Sigmoid colon (tissue), 7 donors: ENCODE results near the gene LCOR. TPM values are rescaled to one million over a fixed set of nuclear protein-coding genes. Genes with fewer than 3 reads are reported as not detected.

Experiments
- DNase-seq: peaks from one replicate; pipeline ENCODE4 v3.0.0-alpha.2; 2019
- H3K27ac ChIP-seq, 4 donors: fragments of 200-600 bp; sonication (generic); one replicate each; pipeline ENCODE4 v1.5.1; 2016 to 2019; ENCODE audit warnings: mild to moderate bottlenecking in 1 of 4
- H3K27me3 ChIP-seq, 3 donors: fragments of 200-600 bp; sonication (generic); one replicate each; pipeline ENCODE4 v1.5.1; 2019; ENCODE audit warnings: mild to moderate bottlenecking in 1 of 3
- H3K36me3 ChIP-seq, 4 donors: fragments of 200-600 bp; sonication (generic); one replicate each; pipeline ENCODE4 v1.5.1; 2016 to 2019
- H3K4me1 ChIP-seq, 4 donors: fragments of 200-600 bp; sonication (generic); one replicate each; pipeline ENCODE4 v1.5.1; 2017 to 2019
- H3K4me3 ChIP-seq, 4 donors: fragments of 200-600 bp; sonication (generic); one replicate each; pipeline ENCODE4 v1.5.1; 2017 to 2019; ENCODE audit warnings: mild to moderate bottlenecking in 2 of 4, moderate library complexity in 1 of 4
- H3K9me3 ChIP-seq, 4 donors: fragments of 200-600 bp in 3 of 4; sonication (generic) in 3 of 4; one replicate each; pipeline versions ENCODE4 v1.5.1 to v1.6.1; 2013 to 2019
- CTCF ChIP-seq, 4 experiments: fragments of 450-650 bp in 3 of 4; fragments of 200-600 bp in 1 of 4; IDR thresholded peaks; one replicate each; pipeline ENCODE4 v1.5.1; 2016 to 2019; ENCODE audit warnings: antibody characterized with exemption in 4 of 4, mild to moderate bottlenecking in 3 of 4, moderate library complexity in 2 of 4
- EP300 ChIP-seq, 4 donors: sonication (generic); formaldehyde crosslinking; IDR thresholded peaks; one replicate each; pipeline ENCODE4 v1.6.1; 2017; ENCODE audit warnings: antibody characterized with exemption in 4 of 4
- POLR2A ChIP-seq, 2 donors: fragments of 450-650 bp; IDR thresholded peaks; one replicate each; pipeline ENCODE4 v1.6.1; 2016; ENCODE audit warnings: antibody characterized with exemption in 2 of 2, mild to moderate bottlenecking in 2 of 2, moderate library complexity in 2 of 2
- POLR2AphosphoS5 ChIP-seq, 4 donors: sonication (generic); formaldehyde crosslinking; IDR thresholded peaks; one replicate each; pipeline ENCODE4 v1.6.1; 2017; ENCODE audit warnings: antibody characterized with exemption in 4 of 4
- WGBS, 2 donors: extraction: QIAGEN DNeasy Blood & Tissue Kit; methylation state at CpG; one replicate each; pipeline ENCODE4 v1.1.7; 2013; 5-methylcytosine and 5-hydroxymethylcytosine counted together
- intact Hi-C: fragments of 100-400 bp; cut with DNase I; formaldehyde crosslinking; loops from one replicate; pipeline ENCODE4 v1.15.1; 2023
- polyA plus RNA-seq, 3 donors: library from polyadenylated mRNA; stranded (reverse); fragments of 200-250 nt; gene quantifications; one replicate each; pipeline ENCODE4 v1.2.3, GENCODE V29; 2013
- total RNA-seq, 4 donors: library from RNA; depleted of rRNA; stranded (reverse); fragments of >200 nt; gene quantifications; one replicate each; pipeline ENCODE4 v1.1.0, GENCODE V29; 2016
- donor health status: healthy with polysubstance abuse.
- donor health status: Bipolar disorder and iron deficiency.
- donor health status: healthy.

Gene LCOR
- total and polyA plus RNA-seq, 7 donors: 8.4 to 270 (median 19.6) TPM

GRCh38 chr10:97002670-97003069 is 170.6 kb downstream of the LCOR start:
- no peaks in the 10 kb centered on the region for H3K27me3 ChIP-seq
- DNase-seq: no peak
- no peak overlapping the region for H3K4me3 ChIP-seq
- 95 to 96% methylated on average over 16 of the region's 16 CpGs for WGBS, 2 donors
- H3K27ac ChIP-seq: no peak overlapping the region
- intact Hi-C loops: no loop called here
- no peak for TF ChIP-seq POLR2A (IDR thresholded peaks at IDR 0.05)
- no peak for TF ChIP-seq EP300 (IDR thresholded peaks at IDR 0.05)
- no peak for TF ChIP-seq CTCF (IDR thresholded peaks at IDR 0.05)
- TF ChIP-seq POLR2AphosphoS5 (IDR thresholded peaks at IDR 0.05): no peak
- H3K4me1 ChIP-seq: no peaks in the 10 kb centered on the region
- no peaks in the 10 kb centered on the region for H3K9me3 ChIP-seq
- no peaks in the 10 kb centered on the region for H3K36me3 ChIP-seq

GRCh38 chr10:97003151-97003803 is 171.2 kb downstream of the LCOR start:
- no peak for DNase-seq
- no peak overlapping the region for H3K4me3 ChIP-seq
- H3K9me3 ChIP-seq: peaks cover 0 to 1% (median 0%) of the 10 kb centered on the region in 4 donors
- intact Hi-C loops: no loop called here
- H3K4me1 ChIP-seq: no peaks in the 10 kb centered on the region
- no peaks in the 10 kb centered on the region for H3K27me3 ChIP-seq
- 93 to 95% methylated on average over 13 of the region's 13 CpGs for WGBS, 2 donors
- no peak overlapping the region for H3K27ac ChIP-seq
- no peaks in the 10 kb centered on the region for H3K36me3 ChIP-seq
- TF ChIP-seq POLR2A (IDR thresholded peaks at IDR 0.05) (no peak), CTCF (IDR thresholded peaks at IDR 0.05) (no peak), EP300 (IDR thresholded peaks at IDR 0.05) (no peak), POLR2AphosphoS5 (IDR thresholded peaks at IDR 0.05) (no peak)

- Histone ChIP-seq H3K27me3 (no peaks in the 10 kb centered on the region), H3K36me3 (no peaks in the 10 kb centered on the region), H3K4me3 (no peak overlapping the region), H3K9me3 (peaks cover 0 to 1% (median 0%) of the 10 kb centered on the region in 4 donors), H3K27ac (no peak overlapping the region), H3K4me1 (no peaks in the 10 kb centered on the region)
- intact Hi-C loops: no loop called here
- WGBS, 2 donors: 93% methylated on average over 8 of the region's 8 CpGs
- no peak for TF ChIP-seq POLR2A (IDR thresholded peaks at IDR 0.05)
- TF ChIP-seq EP300 (IDR thresholded peaks at IDR 0.05): no peak
- DNase-seq: no peak
These were observed 171.7 kb downstream of the LCOR start for GRCh38 chr10:97003804-97004201.

- 92 to 94% methylated on average over 10 of the region's 10 CpGs for WGBS, 2 donors
- Histone ChIP-seq H3K4me1 (no peaks in the 10 kb centered on the region), H3K27ac (no peak overlapping the region), H3K9me3 (peaks cover 0 to 1% (median 0%) of the 10 kb centered on the region in 4 donors), H3K36me3 (no peaks in the 10 kb centered on the region), H3K27me3 (no peaks in the 10 kb centered on the region), H3K4me3 (no peak overlapping the region)
- DNase-seq: no peak
- intact Hi-C loops: no loop called here
- TF ChIP-seq CTCF (IDR thresholded peaks at IDR 0.05) (no peak), POLR2A (IDR thresholded peaks at IDR 0.05) (no peak), POLR2AphosphoS5 (IDR thresholded peaks at IDR 0.05) (no peak), EP300 (IDR thresholded peaks at IDR 0.05) (no peak)
These were observed 172.5 kb downstream of the LCOR start for GRCh38 chr10:97004591-97004990.

- no peaks in the 10 kb centered on the region for H3K27me3 ChIP-seq
- H3K4me1 ChIP-seq: no peaks in the 10 kb centered on the region
- intact Hi-C loops: no loop called here
- TF ChIP-seq POLR2A (IDR thresholded peaks at IDR 0.05): no peak
- no peak for TF ChIP-seq CTCF (IDR thresholded peaks at IDR 0.05)
- no peak for TF ChIP-seq EP300 (IDR thresholded peaks at IDR 0.05)
- no peak for TF ChIP-seq POLR2AphosphoS5 (IDR thresholded peaks at IDR 0.05)
- no peaks in the 10 kb centered on the region for H3K36me3 ChIP-seq
- DNase-seq: no peak
- 85 to 90% methylated on average over 5 of the region's 5 CpGs for WGBS, 2 donors
- H3K9me3 ChIP-seq: peaks cover 0 to 1% (median 0%) of the 10 kb centered on the region in 4 donors
- no peak overlapping the region for H3K27ac ChIP-seq
- H3K4me3 ChIP-seq: no peak overlapping the region
These were observed 173.3 kb downstream of the LCOR start for GRCh38 chr10:97005349-97005748.
